ENCODE measurements around the gene STPG3.

GRCh38 chr9:137204731-137205125 lies 46.4 kb upstream of the STPG3 start:
- no peak for TF ChIP-seq CTCF (IDR thresholded peaks at IDR 0.05)
- TF ChIP-seq POLR2AphosphoS5 (IDR thresholded peaks at IDR 0.05; ENCODE audit: insufficient read depth in 1 of 2, low read depth in 1 of 2): no peak

Measured in vagina (tissue), 2 donors.